Gastrocnemius medialis (tissue), 4 donors: ENCODE measurements around the gene ABCF1. TPM values are rescaled to one million over a fixed set of nuclear protein-coding genes. Genes with fewer than 3 reads are reported as not detected.
"Not testable (repeated sequence)": the region's sequence is repeated elsewhere in the genome, so short reads cannot be mapped to it uniquely, and the experiment has no call there.

ENCODE experiments used
- ATAC-seq, 2 donors: fragments of 150-250 bp; one replicate each; pipeline ENCODE4 v1.9.1; 2016
- DNase-seq, 2 donors: peaks; one replicate each; pipeline ENCODE4 v3.0.0-alpha.2; 2019
- H3K27ac ChIP-seq, 4 donors: fragments of 200-600 bp; sonication (generic); 1 replicate in 1 of 4; 2 replicates in 3 of 4; pipeline ENCODE4 v1.5.1; 2016 to 2018; ENCODE audit warnings: mild to moderate bottlenecking in 2 of 4, moderate library complexity in 1 of 4
- H3K27me3 ChIP-seq, 3 donors: fragments of 200-600 bp; sonication (generic) in 2 of 3; 1 replicate in 1 of 3; 2 replicates in 2 of 3; pipeline versions ENCODE4 v1.5.1 to v1.6.0; 2016 to 2019; ENCODE audit warnings: mild to moderate bottlenecking in 1 of 3, moderate library complexity in 1 of 3
- H3K36me3 ChIP-seq, 2 donors: fragments of 200-600 bp; sonication (generic) in 1 of 2; one replicate each; pipeline ENCODE4 v1.5.1; 2017 to 2018
- H3K4me1 ChIP-seq, 2 donors: fragments of 200-600 bp; sonication (generic) in 1 of 2; one replicate each; pipeline ENCODE4 v1.5.1; 2016 to 2017; ENCODE audit warnings: mild to moderate bottlenecking in 2 of 2
- H3K4me3 ChIP-seq, 4 donors: fragments of 200-600 bp; sonication (generic) in 3 of 4; 1 replicate in 1 of 4; 2 replicates in 3 of 4; pipeline ENCODE4 v1.5.1; 2016 to 2019; ENCODE audit warnings: mild to moderate bottlenecking in 2 of 4
- H3K9me3 ChIP-seq, 3 donors: fragments of 200-600 bp; sonication (generic) in 2 of 3; 1 replicate in 1 of 3; 2 replicates in 2 of 3; pipeline ENCODE4 v1.5.1; 2016 to 2019
- POLR2A ChIP-seq, 2 donors: fragments of 450-650 bp; IDR thresholded peaks; one replicate each; pipeline ENCODE4 v1.6.1; 2017; ENCODE audit warnings: antibody characterized with exemption in 2 of 2, mild to moderate bottlenecking in 2 of 2, moderate library complexity in 2 of 2
- in situ Hi-C, 4 donors: fragments of 200-750 bp; cut with MboI; loops; one replicate each; pipeline versions ENCODE4 v1.15.0 to v1.8.0; 2017; ENCODE audit warnings: low sequenced_read_pairs in 4 of 4
- intact Hi-C: fragments of 100-400 bp; cut with DNase I; formaldehyde crosslinking; loops from one replicate; pipeline ENCODE4 v1.15.1; 2023; ENCODE audit warnings: low total_unique reads
- total RNA-seq, 4 donors: library from RNA; depleted of rRNA; stranded (reverse); fragments of >200 nt; gene quantifications; one replicate each; pipeline versions ENCODE4 v1.1.0 to v1.2.3, GENCODE V29; 2016
- TF ChIP-seq, protein P1 (sequence below), 5 experiments: fragments of 450-650 bp in 3 of 5; fragments of 200-600 bp in 2 of 5; sonication (generic) in 2 of 5; IDR thresholded peaks in 4 of 5; conservative IDR thresholded peaks in 1 of 5; 1 replicate in 4 of 5; 2 replicates in 1 of 5; pipeline ENCODE4 v1.5.1; 2016 to 2019; ENCODE audit warnings: antibody characterized with exemption in 5 of 5, mild to moderate bottlenecking in 3 of 5, moderate library complexity in 3 of 5

ABCF1 gene
- total RNA-seq, 4 donors from 2014 or later: 55.8 to 122 (median 111) TPM

DNA sequence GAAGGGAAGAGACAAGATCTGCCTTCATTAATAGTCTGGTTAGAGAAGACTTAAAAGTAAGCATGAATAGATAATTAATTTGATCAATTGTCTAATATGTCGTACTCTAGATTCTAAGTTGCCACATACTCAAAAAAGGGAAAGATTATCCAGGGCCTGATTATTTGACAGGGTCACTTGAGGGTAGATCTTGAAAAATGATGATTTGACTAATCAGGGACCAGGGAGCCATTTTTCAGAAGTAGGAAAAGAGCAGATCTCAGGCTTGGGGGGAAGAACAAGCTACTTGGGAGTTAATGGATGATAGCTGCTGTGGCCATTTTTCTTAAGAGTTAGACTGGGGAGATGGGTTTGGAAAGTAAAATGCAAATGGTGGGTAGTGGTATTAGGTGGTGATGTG is 21.0 kb downstream of the ABCF1 start:
- intact Hi-C loops (no loop called here), in situ Hi-C loops (no loop called here)
- DNase-seq (no peak), ATAC-seq (no peak)
- H3K27me3 ChIP-seq: no peaks in the 10 kb centered on the region
- H3K9me3 ChIP-seq: no peaks in the 10 kb centered on the region
- TF ChIP-seq POLR2A (IDR thresholded peaks at IDR 0.05): no peak
- TF ChIP-seq, protein P1, sequence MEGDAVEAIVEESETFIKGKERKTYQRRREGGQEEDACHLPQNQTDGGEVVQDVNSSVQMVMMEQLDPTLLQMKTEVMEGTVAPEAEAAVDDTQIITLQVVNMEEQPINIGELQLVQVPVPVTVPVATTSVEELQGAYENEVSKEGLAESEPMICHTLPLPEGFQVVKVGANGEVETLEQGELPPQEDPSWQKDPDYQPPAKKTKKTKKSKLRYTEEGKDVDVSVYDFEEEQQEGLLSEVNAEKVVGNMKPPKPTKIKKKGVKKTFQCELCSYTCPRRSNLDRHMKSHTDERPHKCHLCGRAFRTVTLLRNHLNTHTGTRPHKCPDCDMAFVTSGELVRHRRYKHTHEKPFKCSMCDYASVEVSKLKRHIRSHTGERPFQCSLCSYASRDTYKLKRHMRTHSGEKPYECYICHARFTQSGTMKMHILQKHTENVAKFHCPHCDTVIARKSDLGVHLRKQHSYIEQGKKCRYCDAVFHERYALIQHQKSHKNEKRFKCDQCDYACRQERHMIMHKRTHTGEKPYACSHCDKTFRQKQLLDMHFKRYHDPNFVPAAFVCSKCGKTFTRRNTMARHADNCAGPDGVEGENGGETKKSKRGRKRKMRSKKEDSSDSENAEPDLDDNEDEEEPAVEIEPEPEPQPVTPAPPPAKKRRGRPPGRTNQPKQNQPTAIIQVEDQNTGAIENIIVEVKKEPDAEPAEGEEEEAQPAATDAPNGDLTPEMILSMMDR (IDR thresholded peaks at IDR 0.05 in 4 of 5, conservative IDR thresholded peaks at IDR 0.05 in 1 of 5): no peak
- H3K27ac ChIP-seq: no peak overlapping the region
- H3K4me3 ChIP-seq: no peak overlapping the region
- H3K36me3 ChIP-seq: peaks cover 0 to 70% of the 10 kb centered on the region in 2 donors
- peaks cover 0 to 4% of the 10 kb centered on the region in 2 donors for H3K4me1 ChIP-seq

DNA sequence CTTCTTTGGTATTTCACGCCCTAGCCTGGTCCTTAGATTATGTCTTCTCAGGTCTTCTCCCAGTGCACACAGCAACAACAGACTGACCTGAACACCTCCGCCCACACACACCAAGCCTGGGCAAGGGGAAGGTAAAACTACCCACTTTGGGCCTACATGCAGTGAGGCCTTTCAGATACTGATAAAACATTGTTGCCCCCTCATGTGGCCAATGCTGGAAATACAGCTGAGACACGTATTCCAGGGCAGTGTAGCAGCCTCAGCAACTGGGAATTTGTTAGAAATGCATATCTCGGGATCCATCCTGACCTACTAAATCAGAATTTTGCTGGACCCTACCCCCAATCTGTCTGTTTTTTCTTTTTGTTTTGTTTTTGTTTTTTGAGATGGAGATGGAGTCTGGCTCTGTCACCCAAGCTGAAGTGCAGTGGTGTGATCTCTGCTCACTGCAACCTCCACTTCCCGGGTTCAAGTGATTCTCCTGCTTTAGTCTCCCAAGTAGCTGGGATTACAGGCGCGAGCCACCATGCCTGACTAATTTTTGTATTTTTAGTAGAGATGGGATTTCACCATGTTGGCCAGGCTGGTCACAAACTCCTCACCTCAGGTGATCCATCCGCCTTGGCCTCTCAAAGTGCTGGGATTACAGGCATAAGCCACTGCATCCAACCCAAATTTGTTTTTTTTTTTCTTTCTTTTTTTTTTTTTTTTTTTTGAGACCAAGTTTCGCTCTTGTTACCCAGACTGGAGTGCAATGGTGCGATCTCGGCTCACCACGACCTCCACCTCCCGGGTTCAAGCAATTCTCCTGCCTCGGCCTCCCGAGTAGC is 26.3 kb downstream of the ABCF1 start:
- intact Hi-C loops: loop anchor here (2.0 to 5.0 kb wide), 2 partner anchors 57 to 115 kb away; no protein-coding TSS in a partner anchor
- peak in 1 of 2 donors; percentile 67 for DNase-seq
- peaks cover 0 to 42% of the 10 kb centered on the region in 2 donors for H3K36me3 ChIP-seq
- H3K4me3 ChIP-seq, H3K27ac ChIP-seq, in situ Hi-C loops, H3K4me1 ChIP-seq, H3K9me3 ChIP-seq, H3K27me3 ChIP-seq: not testable (repeated sequence)
- peak; percentile 75 to 81 for ATAC-seq
- peak in 1 of 2 donors; percentile 13 for TF ChIP-seq POLR2A (IDR thresholded peaks at IDR 0.05)
- TF ChIP-seq, protein P1 (IDR thresholded peaks at IDR 0.05 in 4 of 5, conservative IDR thresholded peaks at IDR 0.05 in 1 of 5): peak; percentile 62 to 78 (median 72)

DNA sequence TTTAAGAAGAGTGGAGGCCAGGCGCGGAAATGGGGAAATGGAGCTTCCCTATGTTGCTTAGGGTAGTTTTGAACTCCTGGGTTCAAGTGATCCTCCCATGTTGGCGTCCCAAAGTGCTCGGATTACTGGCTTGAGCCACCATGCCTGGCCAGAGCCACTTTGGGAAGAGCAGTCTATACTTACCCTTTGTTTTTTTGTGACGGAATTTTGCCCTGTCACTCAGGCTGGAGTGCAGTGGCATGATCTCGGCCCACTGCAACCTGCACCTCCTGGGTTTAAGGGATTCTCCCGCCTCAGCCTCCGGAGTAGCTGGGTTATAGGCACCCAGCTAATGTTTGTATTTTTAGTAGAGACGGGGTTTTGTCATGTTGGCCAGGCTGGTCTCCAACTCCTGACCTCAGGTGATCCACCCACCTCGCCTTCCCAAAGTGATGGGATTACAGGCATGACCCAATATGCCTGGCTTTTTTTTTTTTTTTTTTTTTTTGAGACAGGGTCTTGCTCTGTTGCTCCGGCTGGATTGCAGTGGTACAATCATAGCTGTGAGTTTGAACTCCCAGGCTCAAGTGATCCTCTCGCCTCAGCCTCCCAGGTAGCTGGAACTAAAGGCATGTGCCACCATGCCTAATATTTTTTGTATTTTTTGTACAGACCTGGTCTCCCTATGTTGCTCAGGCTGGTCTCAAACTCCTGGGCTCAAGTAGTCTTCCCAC is 27.8 kb downstream of the ABCF1 start:
- intact Hi-C loops: loop anchor here (5.0 kb wide), 1 partner anchor 117 kb away; no protein-coding TSS in a partner anchor
- in situ Hi-C loops: no loop called here
- H3K27me3 ChIP-seq: no peaks in the 10 kb centered on the region
- peaks cover 5 to 44% of the 10 kb centered on the region in 2 donors for H3K36me3 ChIP-seq
- no peak overlapping the region for H3K27ac ChIP-seq
- no peaks in the 10 kb centered on the region for H3K9me3 ChIP-seq
- no peak overlapping the region for H3K4me3 ChIP-seq
- no peak for TF ChIP-seq POLR2A (IDR thresholded peaks at IDR 0.05)
- DNase-seq (no peak), ATAC-seq (no peak)
- no peaks in the 10 kb centered on the region for H3K4me1 ChIP-seq

GRCh38 chr6:30599625-30600324 is 28.5 kb downstream of the ABCF1 start:
- no peaks in the 10 kb centered on the region for H3K9me3 ChIP-seq
- no peak overlapping the region for H3K4me3 ChIP-seq
- in situ Hi-C loops: loop anchor here in 1 of 4 donors (25.0 kb wide), 1 partner anchor 1588 kb away; the partner anchor contains the start of genes AGER, AGPAT1, GPSM3 and PBX2
- TF ChIP-seq, protein P1 (IDR thresholded peaks at IDR 0.05 in 4 of 5, conservative IDR thresholded peaks at IDR 0.05 in 1 of 5): no peak
- no peak for TF ChIP-seq POLR2A (IDR thresholded peaks at IDR 0.05)
- H3K27me3 ChIP-seq: no peaks in the 10 kb centered on the region
- H3K36me3 ChIP-seq: peaks cover 5 to 46% of the 10 kb centered on the region in 2 donors
- ATAC-seq (no peak), DNase-seq (no peak)
- H3K27ac ChIP-seq: no peak overlapping the region
- no peaks in the 10 kb centered on the region for H3K4me1 ChIP-seq
- intact Hi-C loops: loop anchor here (5.0 kb wide), 1 partner anchor 117 kb away; no protein-coding TSS in a partner anchor
